ENCODE measurements around the gene PDE4B. TPM values are rescaled to one million over a fixed set of nuclear protein-coding genes. Genes with fewer than 3 reads are reported as not detected.
"Not testable (repeated sequence)": the region's sequence is repeated elsewhere in the genome, so short reads cannot be mapped to it uniquely, and the experiment has no call there.

Gene PDE4B
- total RNA-seq, 2 experiments from 2014 or later = 23.4 to 26.2 TPM

- Mint-ChIP-seq H3K9me3 (no peaks in the 10 kb centered on the region), H3K4me3 (no peak overlapping the region), H3K4me1 (ENCODE audit: low read depth) (no peaks in the 10 kb centered on the region), H3K27ac (no peak overlapping the region), H3K27me3 (ENCODE audit: low read depth) (no peaks in the 10 kb centered on the region), H3K36me3 (ENCODE audit: low read depth) (no peaks in the 10 kb centered on the region)
- no peak for DNase-seq
- intact Hi-C loops (cut with micrococcal nuclease) = no loop called here
- CTCF ChIA-PET = interaction anchor here (1.5 to 6.4 kb wide), 2 partner anchors 278 to 483 kb away, joined by 6 to 171 read pairs; no protein-coding TSS in a partner anchor
Observed at GRCh38 chr1:65964123-65964522, 171.4 kb downstream of the PDE4B start.

GRCh38 chr1:65965112-65965996 lies 172.7 kb downstream of the PDE4B start:
- H3K27ac Mint-ChIP-seq = no peak overlapping the region
- intact Hi-C loops (cut with micrococcal nuclease) = no loop called here
- H3K9me3 Mint-ChIP-seq = no peaks in the 10 kb centered on the region
- H3K4me3 Mint-ChIP-seq = no peak overlapping the region
- no peaks in the 10 kb centered on the region for H3K27me3 Mint-ChIP-seq (ENCODE audit: low read depth)
- H3K4me1 Mint-ChIP-seq (ENCODE audit: low read depth) = no peaks in the 10 kb centered on the region
- CTCF ChIA-PET = interaction anchor here (0.7 to 6.4 kb wide), 2 partner anchors 277 to 485 kb away, joined by 3 to 171 read pairs; no protein-coding TSS in a partner anchor
- H3K36me3 Mint-ChIP-seq (ENCODE audit: low read depth) = no peaks in the 10 kb centered on the region
- no peak for DNase-seq

- DNase-seq; H3K4me1 Mint-ChIP-seq (ENCODE audit: low read depth); intact Hi-C loops (cut with micrococcal nuclease); H3K27ac Mint-ChIP-seq; H3K4me3 Mint-ChIP-seq; H3K9me3 Mint-ChIP-seq; H3K27me3 Mint-ChIP-seq (ENCODE audit: low read depth); H3K36me3 Mint-ChIP-seq (ENCODE audit: low read depth): not testable (repeated sequence)
- CTCF ChIA-PET = interaction anchor here (1.3 to 3.2 kb wide), 2 partner anchors 8 to 275 kb away, joined by 4 to 12 read pairs; no protein-coding TSS in a partner anchor
Observed at GRCh38 chr1:65967492-65967891, 174.8 kb downstream of the PDE4B start.

- Mint-ChIP-seq H3K27me3 (ENCODE audit: low read depth) (peaks cover 4% of the 10 kb centered on the region), H3K9me3 (peaks cover 19% of the 10 kb centered on the region), H3K4me1 (ENCODE audit: low read depth) (peaks cover 9% of the 10 kb centered on the region), H3K4me3 (no peak overlapping the region), H3K27ac (no peak overlapping the region), H3K36me3 (ENCODE audit: low read depth) (peaks cover 2% of the 10 kb centered on the region)
- intact Hi-C loops (cut with micrococcal nuclease) = no loop called here
- CTCF ChIA-PET = no interaction called here
- no peak for DNase-seq
Observed at GRCh38 chr1:65971547-65971946, 178.9 kb downstream of the PDE4B start.

- DNase-seq = no peak
- CTCF ChIA-PET = no interaction called here
- Mint-ChIP-seq H3K4me1 (ENCODE audit: low read depth) (peaks cover 9% of the 10 kb centered on the region), H3K9me3 (peaks cover 23% of the 10 kb centered on the region), H3K4me3 (no peak overlapping the region), H3K27me3 (ENCODE audit: low read depth) (peaks cover 8% of the 10 kb centered on the region), H3K27ac (no peak overlapping the region), H3K36me3 (ENCODE audit: low read depth) (peaks cover 2% of the 10 kb centered on the region)
- intact Hi-C loops (cut with micrococcal nuclease) = no loop called here
Observed at GRCh38 chr1:65975708-65976107, 183.0 kb downstream of the PDE4B start.

- intact Hi-C loops (cut with micrococcal nuclease) = no loop called here
- peaks cover 7% of the 10 kb centered on the region for H3K4me1 Mint-ChIP-seq (ENCODE audit: low read depth)
- H3K27me3 Mint-ChIP-seq (ENCODE audit: low read depth) = peaks cover 9% of the 10 kb centered on the region
- DNase-seq = no peak
- no peak overlapping the region for H3K27ac Mint-ChIP-seq
- H3K4me3 Mint-ChIP-seq = no peak overlapping the region
- peaks cover 2% of the 10 kb centered on the region for H3K36me3 Mint-ChIP-seq (ENCODE audit: low read depth)
- peaks cover 23% of the 10 kb centered on the region for H3K9me3 Mint-ChIP-seq
- CTCF ChIA-PET = interaction anchor here (0.9 to 2.1 kb wide), 2 partner anchors 20 to 263 kb away, joined by 3 to 7 read pairs; no protein-coding TSS in a partner anchor
Observed at GRCh38 chr1:65979136-65980044, 186.7 kb downstream of the PDE4B start.

GRCh38 chr1:65980237-65980636 lies 187.5 kb downstream of the PDE4B start:
- Mint-ChIP-seq H3K9me3 (peaks cover 15% of the 10 kb centered on the region), H3K4me1 (ENCODE audit: low read depth) (no peaks in the 10 kb centered on the region), H3K27ac (no peak overlapping the region), H3K4me3 (no peak overlapping the region), H3K36me3 (ENCODE audit: low read depth) (peaks cover 2% of the 10 kb centered on the region), H3K27me3 (ENCODE audit: low read depth) (peaks cover 11% of the 10 kb centered on the region)
- CTCF ChIA-PET = interaction anchor here (2.1 kb wide), 1 partner anchor 262 kb away, joined by 7 read pairs; no protein-coding TSS in a partner anchor
- no peak for DNase-seq
- intact Hi-C loops (cut with micrococcal nuclease) = no loop called here

GRCh38 chr1:65983500-65983899 lies 190.8 kb downstream of the PDE4B start:
- no peaks in the 10 kb centered on the region for H3K4me1 Mint-ChIP-seq (ENCODE audit: low read depth)
- no peaks in the 10 kb centered on the region for H3K36me3 Mint-ChIP-seq (ENCODE audit: low read depth)
- DNase-seq = no peak
- no peak overlapping the region for H3K27ac Mint-ChIP-seq
- CTCF ChIA-PET = interaction anchor here (0.6 to 2.4 kb wide), 4 partner anchors 22 to 463 kb away, joined by 3 to 8 read pairs (median 3); no protein-coding TSS in a partner anchor
- H3K4me3 Mint-ChIP-seq = no peak overlapping the region
- H3K27me3 Mint-ChIP-seq (ENCODE audit: low read depth) = peaks cover 11% of the 10 kb centered on the region
- H3K9me3 Mint-ChIP-seq = no peaks in the 10 kb centered on the region
- intact Hi-C loops (cut with micrococcal nuclease) = no loop called here

GRCh38 chr1:65985393-65986066 lies 192.8 kb downstream of the PDE4B start:
- H3K36me3 Mint-ChIP-seq (ENCODE audit: low read depth) = no peaks in the 10 kb centered on the region
- H3K4me3 Mint-ChIP-seq = no peak overlapping the region
- no peaks in the 10 kb centered on the region for H3K9me3 Mint-ChIP-seq
- H3K27me3 Mint-ChIP-seq (ENCODE audit: low read depth) = peaks cover 7% of the 10 kb centered on the region
- intact Hi-C loops (cut with micrococcal nuclease) = no loop called here
- H3K4me1 Mint-ChIP-seq (ENCODE audit: low read depth) = no peaks in the 10 kb centered on the region
- H3K27ac Mint-ChIP-seq = no peak overlapping the region
- CTCF ChIA-PET = interaction anchor here (2.4 kb wide), 1 partner anchor 257 kb away, joined by 8 read pairs; no protein-coding TSS in a partner anchor
- DNase-seq = no peak

GRCh38 chr1:65986146-65986545 lies 193.5 kb downstream of the PDE4B start:
- no peaks in the 10 kb centered on the region for H3K36me3 Mint-ChIP-seq (ENCODE audit: low read depth)
- H3K27ac Mint-ChIP-seq = no peak overlapping the region

GRCh38 chr1:65990161-65990560 lies 197.5 kb downstream of the PDE4B start:
- no peaks in the 10 kb centered on the region for H3K9me3 Mint-ChIP-seq
- no peaks in the 10 kb centered on the region for H3K36me3 Mint-ChIP-seq (ENCODE audit: low read depth)
- intact Hi-C loops (cut with micrococcal nuclease) = no loop called here
- no peak for DNase-seq
- no peak overlapping the region for H3K4me3 Mint-ChIP-seq
- no peak overlapping the region for H3K27ac Mint-ChIP-seq
- H3K4me1 Mint-ChIP-seq (ENCODE audit: low read depth) = no peaks in the 10 kb centered on the region
- CTCF ChIA-PET = no interaction called here
- peaks cover 3% of the 10 kb centered on the region for H3K27me3 Mint-ChIP-seq (ENCODE audit: low read depth)

More at GRCh38 chr1:65986146-65986545, 193.5 kb downstream of the PDE4B start:
- Mint-ChIP-seq H3K27me3 (ENCODE audit: low read depth) (peaks cover 7% of the 10 kb centered on the region), H3K9me3 (no peaks in the 10 kb centered on the region), H3K4me3 (no peak overlapping the region), H3K4me1 (ENCODE audit: low read depth) (no peaks in the 10 kb centered on the region)
- CTCF ChIA-PET = no interaction called here
- intact Hi-C loops (cut with micrococcal nuclease) = no loop called here
- DNase-seq = no peak

GRCh38 chr1:65991694-65992093 lies 199.0 kb downstream of the PDE4B start:
- Mint-ChIP-seq H3K9me3 (no peaks in the 10 kb centered on the region), H3K27me3 (ENCODE audit: low read depth) (peaks cover 3% of the 10 kb centered on the region), H3K4me1 (ENCODE audit: low read depth) (no peaks in the 10 kb centered on the region), H3K36me3 (ENCODE audit: low read depth) (no peaks in the 10 kb centered on the region), H3K4me3 (no peak overlapping the region), H3K27ac (no peak overlapping the region)
- CTCF ChIA-PET = interaction anchor here (2.2 kb wide), 1 partner anchor 251 kb away, joined by 7 read pairs; no protein-coding TSS in a partner anchor
- intact Hi-C loops (cut with micrococcal nuclease) = no loop called here
- no peak for DNase-seq

Measured in activated naive CD4-positive, alpha-beta T cell treated with anti-CD3 and anti-CD28 coated beads for 36 hours (primary cell).